Tongue (tissue), 2 donors: ENCODE measurements around the gene ESYT2. TPM values are rescaled to one million over a fixed set of nuclear protein-coding genes. Genes with fewer than 3 reads are reported as not detected.

Experiments used
- DNase-seq: peaks from one replicate; pipeline ENCODE4 v3.0.0-alpha.2; 2015
- total RNA-seq: library from RNA; depleted of rRNA; stranded (reverse); fragments of >200 nt; gene quantifications from one replicate; pipeline ENCODE4 v1.2.3, GENCODE V29; 2014

ESYT2 gene
- total RNA-seq, 1 donor from 2014 or later = 119 TPM

GRCh38 chr7:158802535-158803366 is 26.6 kb downstream of the ESYT2 start:
- DNase-seq = no peak

- DNase-seq = no peak
These were observed 30.6 kb downstream of the ESYT2 start for GRCh38 chr7:158798741-158799140.

- DNase-seq = no peak
These were observed 32.6 kb downstream of the ESYT2 start for GRCh38 chr7:158796667-158797066.

GRCh38 chr7:158795272-158795671 is 34.0 kb downstream of the ESYT2 start:
- no peak for DNase-seq

DNA sequence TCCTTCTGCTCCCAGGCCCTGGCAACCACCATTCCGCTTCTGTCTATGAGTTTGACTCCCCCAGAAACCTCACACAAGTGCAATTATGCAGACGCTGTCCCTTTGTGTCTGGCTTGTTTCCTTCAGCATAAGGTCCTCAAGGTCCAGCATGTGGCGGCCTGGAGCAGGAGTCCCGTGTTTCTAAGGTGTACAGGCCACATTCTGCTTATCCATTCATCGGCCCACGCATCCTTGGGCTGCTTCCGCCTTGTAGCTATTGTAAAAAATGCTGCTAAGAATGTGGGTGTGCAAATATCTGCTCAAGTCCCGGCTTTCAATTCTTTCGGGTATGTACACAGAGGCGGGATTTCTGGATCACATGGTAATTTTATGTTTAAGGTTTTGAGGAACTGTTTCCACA is 38.2 kb downstream of the ESYT2 start:
- DNase-seq = no peak

GRCh38 chr7:158789842-158790241 is 39.5 kb downstream of the ESYT2 start:
- DNase-seq = no peak

- no peak for DNase-seq
These were observed 42.4 kb downstream of the ESYT2 start for GRCh38 chr7:158786898-158787297.

GRCh38 chr7:158784270-158784669 is 45.0 kb downstream of the ESYT2 start:
- peak; percentile 40 for DNase-seq

GRCh38 chr7:158783595-158783994 is 45.7 kb downstream of the ESYT2 start:
- DNase-seq = no peak

- peak; percentile 80 for DNase-seq
These were observed 46.4 kb downstream of the ESYT2 start for GRCh38 chr7:158782761-158783401.

DNA sequence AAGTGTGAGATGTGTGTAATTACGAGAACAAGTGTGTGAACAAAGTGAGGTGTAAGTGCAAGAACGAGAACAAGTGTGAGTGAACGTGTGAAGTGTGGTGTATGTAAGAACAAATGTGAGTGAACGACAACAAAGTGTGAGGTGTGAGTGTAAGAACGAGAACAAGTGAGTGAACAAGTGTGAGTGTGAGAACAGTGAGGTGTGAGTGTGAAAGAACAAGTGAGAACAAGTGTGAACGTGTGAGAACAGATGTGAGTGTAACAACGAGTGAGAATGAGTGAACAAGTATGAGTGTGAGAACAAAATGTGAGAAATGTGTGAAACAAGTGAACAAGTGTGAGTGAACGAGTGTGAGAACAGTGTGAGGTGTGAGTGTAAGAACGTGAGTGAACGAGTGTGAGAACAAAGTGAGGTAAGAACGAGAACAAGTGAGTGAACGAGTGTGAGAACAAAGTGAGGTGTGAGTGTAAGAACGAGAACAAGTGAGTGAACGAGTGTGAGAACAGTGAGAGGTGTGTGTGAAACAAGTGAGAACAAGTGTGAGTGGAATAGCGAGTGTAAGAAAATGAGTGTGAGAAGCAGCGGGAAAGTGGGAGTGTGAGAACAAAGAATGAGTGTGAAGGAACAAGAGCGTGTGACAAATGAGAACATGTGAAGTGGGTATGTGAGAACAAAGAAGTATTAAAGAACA is 47.2 kb downstream of the ESYT2 start:
- no peak for DNase-seq

DNA sequence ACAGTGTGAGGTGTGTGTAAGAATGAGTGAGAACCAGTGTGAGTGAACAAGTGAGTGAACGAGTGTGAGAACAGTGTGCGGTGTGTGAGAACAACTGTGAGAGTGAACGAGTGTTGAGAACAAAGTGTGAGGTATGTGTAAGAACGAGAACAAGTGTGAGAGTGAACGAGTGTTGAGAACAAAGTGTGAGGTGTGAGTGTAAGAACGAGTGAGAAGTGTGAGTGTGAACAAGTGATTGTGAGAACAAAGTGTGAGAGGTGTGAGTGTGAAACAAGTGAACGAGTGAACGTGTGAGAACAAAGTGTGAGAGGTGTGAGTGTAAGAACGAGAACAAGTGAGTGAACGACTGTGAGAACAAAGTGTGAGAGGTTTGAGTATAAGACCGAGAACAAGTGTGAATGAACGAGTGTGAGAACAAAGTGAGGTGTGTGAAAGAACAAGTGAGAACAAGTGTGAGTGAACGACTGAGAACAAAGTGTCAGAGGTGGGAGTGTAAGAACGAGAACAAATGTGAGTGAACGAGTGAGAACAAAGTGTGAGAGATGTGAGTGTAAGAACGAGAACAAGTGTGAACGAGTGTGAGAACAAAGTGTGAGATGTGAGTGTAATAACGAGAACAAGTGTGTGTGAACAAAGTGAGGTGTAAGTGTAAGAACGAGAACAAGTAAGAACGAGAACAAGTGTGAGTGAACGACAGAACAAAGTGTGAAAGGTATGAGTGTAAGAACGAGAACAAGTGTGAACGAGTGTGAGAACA is 47.9 kb downstream of the ESYT2 start:
- no peak for DNase-seq

DNA sequence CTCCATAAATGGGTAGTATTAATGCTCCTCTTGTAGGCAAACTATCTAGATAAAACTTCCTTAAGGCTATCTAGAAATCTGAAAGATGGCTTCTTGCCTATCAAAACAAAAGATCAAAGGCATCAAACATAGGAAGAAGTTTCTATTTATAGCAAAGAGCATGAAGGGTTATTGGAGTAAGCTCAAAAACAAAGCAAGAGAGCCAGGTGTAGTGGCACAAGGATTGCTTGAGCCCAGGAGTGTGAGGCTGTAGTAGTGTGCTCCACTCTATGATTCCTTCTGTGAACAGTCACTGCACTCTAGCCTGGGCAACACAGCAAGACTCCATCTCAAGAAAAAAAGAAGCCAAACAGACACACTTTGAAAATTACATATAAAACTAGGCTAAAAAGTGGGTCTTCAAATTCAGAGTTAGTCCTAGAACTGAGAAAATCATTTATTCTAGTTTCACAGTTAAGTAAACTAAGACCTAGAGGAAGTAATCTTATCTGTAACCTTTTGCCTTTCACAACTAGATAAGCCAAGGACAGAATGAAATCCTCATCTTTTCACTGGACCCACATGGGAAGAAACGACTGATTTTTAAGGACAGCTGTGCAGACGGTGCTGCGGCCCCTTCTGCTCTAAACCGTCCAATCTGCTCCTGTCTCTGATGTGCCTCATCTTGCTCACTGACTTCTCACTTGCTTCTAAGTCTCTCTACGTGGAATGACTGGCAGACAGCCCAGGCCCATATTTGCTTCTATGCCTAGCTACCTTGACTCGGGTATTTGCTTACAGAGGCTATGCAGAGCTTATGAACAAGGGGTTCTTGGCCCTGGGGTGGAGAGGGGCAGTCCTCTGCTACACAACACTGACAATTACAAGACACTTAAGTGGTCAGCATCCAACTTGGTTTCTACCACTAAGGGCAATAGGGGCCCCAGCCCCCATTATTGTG is 50.0 kb downstream of the ESYT2 start:
- DNase-seq = peak; percentile 22

- no peak for DNase-seq
These were observed 50.8 kb downstream of the ESYT2 start for GRCh38 chr7:158778471-158778870.

DNA sequence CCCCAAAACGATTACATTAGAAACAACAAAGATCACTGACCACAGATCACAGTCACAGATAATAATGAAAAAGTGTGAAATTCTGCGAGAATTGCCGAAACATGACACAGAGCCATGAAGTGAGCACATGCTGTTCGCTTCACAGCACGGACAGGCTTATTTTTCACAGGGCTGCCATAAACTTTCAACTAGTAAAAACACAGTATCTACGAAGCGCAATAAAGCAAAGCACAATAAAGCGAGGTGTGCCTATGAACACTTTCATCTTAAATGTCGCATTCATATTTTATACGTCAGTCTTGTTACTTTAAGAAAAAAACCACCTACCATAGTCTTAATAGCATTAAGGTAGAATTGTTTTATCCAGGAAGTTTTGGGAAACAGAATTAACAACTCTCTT is 51.5 kb downstream of the ESYT2 start:
- DNase-seq = no peak

DNA sequence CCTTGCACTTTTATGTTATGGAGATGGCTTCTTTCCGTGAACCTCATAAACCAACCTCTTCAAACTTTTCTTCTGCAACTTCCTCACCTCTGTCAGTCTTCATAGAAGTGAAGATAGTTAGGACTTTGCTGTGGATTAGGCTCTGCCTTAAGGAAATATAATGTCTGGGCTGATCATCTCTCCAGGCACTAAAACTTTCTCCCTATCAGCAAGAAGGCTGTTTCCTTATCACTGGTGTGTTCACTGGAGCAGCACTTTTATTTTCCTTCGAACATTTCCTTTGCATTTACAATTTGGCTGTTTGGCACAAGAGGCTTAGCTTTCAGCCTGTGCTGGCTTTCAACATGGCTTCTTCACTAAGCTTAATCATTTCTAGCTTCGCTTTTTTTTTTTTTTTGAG is 52.8 kb downstream of the ESYT2 start:
- DNase-seq = no peak

DNA sequence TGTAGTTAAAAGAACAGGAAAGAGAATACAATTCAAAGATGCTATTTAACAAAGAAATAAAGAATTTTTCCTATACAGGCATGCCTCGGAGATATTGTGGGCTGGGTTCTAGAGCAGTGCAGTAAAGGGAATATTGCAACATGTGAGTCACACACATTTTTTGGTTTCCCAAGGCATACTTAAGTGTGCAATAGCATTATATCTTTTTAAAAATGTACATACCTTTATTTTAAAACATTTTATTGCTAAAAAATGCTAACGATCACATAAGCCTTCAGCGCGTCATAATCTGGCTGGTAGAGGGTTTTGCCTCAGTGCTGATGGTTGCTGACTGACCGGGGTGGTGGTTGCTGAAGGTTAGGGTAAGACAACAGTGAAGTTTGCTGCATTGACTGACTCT is 54.4 kb downstream of the ESYT2 start:
- DNase-seq = no peak

DNA sequence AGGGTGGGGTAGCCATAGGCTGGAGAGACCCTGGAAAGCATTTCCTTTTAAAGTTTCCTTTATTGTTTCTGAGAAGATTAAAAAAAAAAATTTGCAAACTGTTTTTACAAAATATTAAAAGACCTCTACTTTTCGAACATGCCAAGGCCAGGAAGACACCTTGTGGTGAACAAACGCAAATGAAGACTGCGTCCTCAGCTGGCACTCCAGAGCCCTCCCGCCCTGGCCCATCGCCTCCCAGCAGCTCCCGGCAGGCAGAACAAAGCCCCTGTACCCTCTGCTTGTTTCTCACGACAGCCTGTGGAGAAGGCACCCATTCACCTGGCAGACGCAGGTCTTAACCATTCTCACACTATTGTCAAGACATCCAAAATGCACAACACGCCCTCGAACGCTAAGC is 56.4 kb downstream of the ESYT2 start:
- no peak for DNase-seq

DNA sequence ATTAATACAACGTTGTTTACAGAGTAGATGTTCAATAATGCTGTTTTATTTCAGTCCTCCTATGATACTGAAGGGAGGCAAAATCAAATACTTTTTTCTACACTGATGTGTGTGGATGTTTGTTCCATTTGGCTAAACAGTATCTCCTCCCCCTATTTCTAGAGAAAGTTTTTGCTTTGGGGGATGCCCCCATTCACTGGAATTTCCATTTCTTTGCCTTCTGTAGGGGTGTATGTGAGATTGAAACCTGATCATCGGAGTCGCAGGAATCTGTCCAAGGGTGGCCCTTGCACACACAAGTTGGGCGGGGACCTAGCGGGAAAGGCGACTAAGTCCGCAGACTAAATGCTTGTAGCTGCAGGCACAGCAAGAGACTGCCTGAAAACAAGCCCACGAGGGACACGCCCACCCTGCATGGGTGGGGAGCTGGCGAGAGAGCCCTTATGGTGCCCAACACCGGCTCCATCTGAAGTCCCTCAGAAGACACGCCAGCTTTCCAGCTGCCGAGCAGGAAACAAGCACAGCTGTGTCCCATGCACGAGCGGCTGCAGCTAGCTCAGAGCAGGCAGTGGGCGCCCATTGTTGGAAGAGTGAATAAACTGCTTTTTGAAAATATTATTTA is 58.0 kb downstream of the ESYT2 start:
- DNase-seq = peak; percentile 87

DNA sequence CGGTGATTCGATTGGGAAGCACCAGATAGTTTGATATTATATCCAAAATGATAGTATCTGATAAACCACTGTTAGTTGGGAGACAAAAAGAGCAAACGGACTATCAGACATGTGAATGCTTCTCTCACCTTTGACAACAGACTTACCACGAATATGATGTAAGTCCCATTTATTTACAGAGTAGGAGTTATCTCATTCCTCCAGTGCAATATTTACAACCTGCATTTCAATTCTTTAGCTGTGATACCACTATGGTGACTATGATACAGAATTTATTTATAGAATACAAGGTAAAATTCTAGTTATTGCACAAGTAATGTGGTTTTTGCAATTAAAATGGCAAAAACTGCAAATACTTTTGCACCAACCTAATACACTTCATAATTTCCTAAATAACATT is 61.6 kb downstream of the ESYT2 start:
- DNase-seq = no peak
